Stomach (tissue), 9 donors: ENCODE measurements around the gene GPR148. TPM values are rescaled to one million over a fixed set of nuclear protein-coding genes. Genes with fewer than 3 reads are reported as not detected.

Source experiments
- DNase-seq, 2 donors: peaks; one replicate each; pipeline versions ENCODE4 v3.0.0 to v3.0.0-alpha.2; 2013 to 2019
- H3K27ac ChIP-seq, 5 donors: fragments of 200-600 bp in 4 of 5; sonication (generic) in 4 of 5; one replicate each; pipeline ENCODE4 v1.5.1; 2013 to 2019; ENCODE audit warnings: mild to moderate bottlenecking in 1 of 5, moderate library complexity in 1 of 5
- H3K27me3 ChIP-seq, 3 donors: fragments of 200-600 bp; sonication (generic); one replicate each; pipeline ENCODE4 v1.5.1; 2017 to 2019; ENCODE audit warnings: mixed run types in 1 of 3
- H3K36me3 ChIP-seq, 4 donors: fragments of 200-600 bp; sonication (generic); 1 replicate in 3 of 4; 2 replicates in 1 of 4; pipeline ENCODE4 v1.5.1; 2016 to 2019
- H3K4me1 ChIP-seq, 4 donors: fragments of 200-600 bp; sonication (generic); one replicate each; pipeline ENCODE4 v1.5.1; 2016 to 2019
- H3K4me3 ChIP-seq, 4 donors: fragments of 200-600 bp; sonication (generic) in 3 of 4; one replicate each; pipeline ENCODE4 v1.5.1; 2016 to 2019; ENCODE audit warnings: mild to moderate bottlenecking in 1 of 4
- H3K9me3 ChIP-seq, 4 donors: fragments of 200-600 bp; sonication (generic); one replicate each; pipeline ENCODE4 v1.5.1; 2016 to 2019
- EP300 ChIP-seq: sonication (generic); formaldehyde crosslinking; IDR thresholded peaks from one replicate; pipeline ENCODE4 v1.6.1; 2017; ENCODE audit warnings: antibody characterized with exemption
- POLR2A ChIP-seq, 4 donors: fragments of 450-650 bp; IDR thresholded peaks; one replicate each; pipeline ENCODE4 v1.6.1; 2016; ENCODE audit warnings: antibody characterized with exemption in 4 of 4, control low read depth in 2 of 4, mild to moderate bottlenecking in 1 of 4, moderate library complexity in 1 of 4
- POLR2AphosphoS5 ChIP-seq, 3 donors: sonication (generic); formaldehyde crosslinking; IDR thresholded peaks; one replicate each; pipeline ENCODE4 v1.6.1; 2016; ENCODE audit warnings: antibody characterized with exemption in 3 of 3
- WGBS, 5 donors: extraction: QIAGEN DNeasy Blood & Tissue Kit in 3 of 5; methylation state at CpG; one replicate each; pipeline versions ENCODE4 v1.1.5 to v1.1.7; 2013 to 2018; 5-methylcytosine and 5-hydroxymethylcytosine counted together
- intact Hi-C: fragments of 100-400 bp; cut with DNase I; formaldehyde crosslinking; loops from one replicate; pipeline ENCODE4 v1.15.1; 2023; ENCODE audit warnings: low total_unique reads
- polyA plus RNA-seq, 3 donors: library from polyadenylated mRNA; stranded (reverse); fragments of 200-250 nt; gene quantifications; one replicate each; pipeline ENCODE4 v1.2.3, GENCODE V29; 2013
- total RNA-seq, 5 donors: library from RNA; depleted of rRNA; stranded (reverse); fragments of >200 nt; gene quantifications; one replicate each; pipeline versions ENCODE4 v1.1.0 to v1.2.3, GENCODE V29; 2014 to 2016
- TF ChIP-seq, protein P1 (sequence below), 7 experiments: fragments of 450-650 bp in 4 of 7; fragments of 200-600 bp in 3 of 7; sonication (generic) in 3 of 7; IDR thresholded peaks; one replicate each; pipeline ENCODE4 v1.5.1; 2016 to 2019; ENCODE audit warnings: antibody characterized with exemption in 7 of 7, control low read depth in 2 of 7, mild to moderate bottlenecking in 1 of 7
- donor health status: healthy with polysubstance abuse.
- donor health status: Bipolar disorder and iron deficiency.
- donor health status: healthy.

The GPR148 gene
- total and polyA plus RNA-seq, 8 donors: 4.1 TPM; not detected in 7

DNA sequence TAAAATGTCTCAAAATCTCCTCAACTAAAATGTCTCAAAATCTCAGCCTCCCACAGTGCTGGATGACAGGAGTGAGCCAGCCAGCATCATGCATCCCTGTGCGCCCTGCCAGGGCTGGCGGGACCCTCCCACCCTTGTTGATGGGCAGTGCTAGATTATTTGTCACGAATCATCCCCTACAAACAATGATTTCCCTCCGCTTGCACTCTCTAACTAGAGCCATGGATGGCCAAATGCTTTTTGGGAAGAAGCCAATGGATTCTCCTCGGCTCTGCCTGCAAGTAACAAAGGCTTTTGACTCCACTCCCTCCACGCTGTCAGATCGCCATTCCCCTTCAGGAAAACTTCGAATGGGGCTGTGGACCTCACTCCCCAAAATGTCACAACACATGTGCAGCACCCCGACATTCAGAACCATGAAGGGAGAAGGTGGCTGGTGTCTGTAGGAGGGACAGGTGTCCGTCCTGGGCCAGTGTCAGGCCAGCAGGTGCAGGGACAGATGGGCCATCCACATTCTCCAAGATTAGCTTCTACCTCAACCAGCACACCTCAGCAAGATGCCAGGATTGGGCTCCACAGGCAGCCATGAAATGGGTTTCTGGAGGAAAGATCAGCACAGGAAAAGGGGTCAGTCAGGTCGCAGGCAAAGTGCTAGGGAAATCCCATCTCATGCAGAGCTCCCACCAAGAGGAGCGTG, 38.0 kb downstream of the GPR148 start:
- TF ChIP-seq EP300: no peak
- no peak for TF ChIP-seq POLR2AphosphoS5 (IDR thresholded peaks at IDR 0.05)
- TF ChIP-seq, protein P1, sequence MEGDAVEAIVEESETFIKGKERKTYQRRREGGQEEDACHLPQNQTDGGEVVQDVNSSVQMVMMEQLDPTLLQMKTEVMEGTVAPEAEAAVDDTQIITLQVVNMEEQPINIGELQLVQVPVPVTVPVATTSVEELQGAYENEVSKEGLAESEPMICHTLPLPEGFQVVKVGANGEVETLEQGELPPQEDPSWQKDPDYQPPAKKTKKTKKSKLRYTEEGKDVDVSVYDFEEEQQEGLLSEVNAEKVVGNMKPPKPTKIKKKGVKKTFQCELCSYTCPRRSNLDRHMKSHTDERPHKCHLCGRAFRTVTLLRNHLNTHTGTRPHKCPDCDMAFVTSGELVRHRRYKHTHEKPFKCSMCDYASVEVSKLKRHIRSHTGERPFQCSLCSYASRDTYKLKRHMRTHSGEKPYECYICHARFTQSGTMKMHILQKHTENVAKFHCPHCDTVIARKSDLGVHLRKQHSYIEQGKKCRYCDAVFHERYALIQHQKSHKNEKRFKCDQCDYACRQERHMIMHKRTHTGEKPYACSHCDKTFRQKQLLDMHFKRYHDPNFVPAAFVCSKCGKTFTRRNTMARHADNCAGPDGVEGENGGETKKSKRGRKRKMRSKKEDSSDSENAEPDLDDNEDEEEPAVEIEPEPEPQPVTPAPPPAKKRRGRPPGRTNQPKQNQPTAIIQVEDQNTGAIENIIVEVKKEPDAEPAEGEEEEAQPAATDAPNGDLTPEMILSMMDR (IDR thresholded peaks at IDR 0.05): no peak
- no peak for TF ChIP-seq POLR2A (IDR thresholded peaks at IDR 0.05)
- intact Hi-C loops: no loop called here
- DNase-seq: no peak
- WGBS, 5 donors: 69 to 81% (median 79%) methylated on average over 11 to 12 of the region's 12 CpGs
- Histone ChIP-seq H3K36me3 (no peaks in the 10 kb centered on the region), H3K4me3 (no peak overlapping the region), H3K9me3 (no peaks in the 10 kb centered on the region), H3K27me3 (peaks cover 0 to 49% (median 1%) of the 10 kb centered on the region in 3 donors), H3K27ac (no peak overlapping the region), H3K4me1 (no peaks in the 10 kb centered on the region)

DNA sequence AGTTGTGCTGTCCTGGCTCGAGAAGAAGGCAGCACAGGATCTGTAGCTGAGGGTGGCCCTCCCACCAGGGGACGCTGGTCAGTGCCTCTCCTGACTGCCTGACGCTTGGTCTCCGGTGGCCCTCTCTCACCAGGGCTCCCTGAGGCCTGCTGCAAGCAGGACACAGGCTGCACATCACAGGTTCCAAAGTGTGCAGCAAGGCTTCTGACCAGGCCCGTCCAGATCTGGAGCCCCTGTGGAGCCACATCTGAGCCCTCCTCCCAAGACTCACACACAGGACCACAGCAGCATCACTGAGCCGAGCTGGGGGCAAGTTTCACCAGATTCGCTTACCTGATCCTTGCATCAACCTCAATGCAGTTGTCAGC, 38.5 kb downstream of the GPR148 start:
- no peaks in the 10 kb centered on the region for H3K9me3 ChIP-seq
- H3K4me1 ChIP-seq: no peaks in the 10 kb centered on the region
- WGBS, 5 donors: 60 to 70% (median 67%) methylated on average over 6 to 7 of the region's 7 CpGs
- no peaks in the 10 kb centered on the region for H3K36me3 ChIP-seq
- intact Hi-C loops: no loop called here
- H3K4me3 ChIP-seq: no peak overlapping the region
- peaks cover 0 to 44% (median 0%) of the 10 kb centered on the region in 3 donors for H3K27me3 ChIP-seq
- no peak for DNase-seq
- TF ChIP-seq EP300 (no peak), POLR2A (IDR thresholded peaks at IDR 0.05) (no peak), POLR2AphosphoS5 (IDR thresholded peaks at IDR 0.05) (no peak)
- TF ChIP-seq, protein P1 (IDR thresholded peaks at IDR 0.05): no peak
- no peak overlapping the region for H3K27ac ChIP-seq

DNA sequence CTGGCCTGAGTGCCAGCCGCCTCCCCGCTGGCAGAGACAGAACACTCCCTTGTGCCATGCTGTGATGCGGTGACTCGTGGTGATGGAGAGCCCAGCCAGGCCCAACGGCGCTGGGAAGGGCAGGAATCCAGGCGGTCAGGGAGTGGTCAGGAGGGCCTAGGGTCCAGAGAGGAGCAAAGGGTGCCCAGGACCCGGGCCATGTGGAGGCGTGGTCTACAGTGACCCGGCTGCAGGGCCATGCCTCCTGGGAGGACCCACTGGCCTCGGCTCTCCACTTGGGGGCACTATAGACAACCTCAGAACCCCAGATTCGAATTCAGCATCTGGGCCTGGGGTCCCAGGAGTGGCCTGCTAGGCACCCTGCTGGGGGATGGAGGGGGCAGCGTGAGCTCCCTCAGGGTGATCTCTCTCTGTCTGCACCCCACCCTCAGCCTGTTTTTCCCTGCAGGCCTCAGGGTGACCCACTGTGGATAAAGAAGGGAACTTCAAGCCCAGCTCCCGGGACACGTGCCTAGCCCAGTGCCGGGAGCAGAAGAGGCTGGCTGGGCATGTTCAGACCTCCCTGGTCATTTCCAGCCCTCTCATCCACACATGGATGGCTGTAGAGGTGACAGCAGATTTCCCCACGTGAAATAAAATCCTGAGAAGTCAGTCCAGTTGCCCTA, 39.5 kb downstream of the GPR148 start:
- 74 to 89% (median 78%) methylated on average over 9 to 17 of the region's 17 CpGs for WGBS, 5 donors
- TF ChIP-seq EP300: no peak
- TF ChIP-seq POLR2AphosphoS5 (IDR thresholded peaks at IDR 0.05): no peak
- TF ChIP-seq, protein P1 (IDR thresholded peaks at IDR 0.05): no peak
- TF ChIP-seq POLR2A (IDR thresholded peaks at IDR 0.05): no peak
- DNase-seq: no peak
- Histone ChIP-seq H3K4me3 (no peak overlapping the region), H3K36me3 (no peaks in the 10 kb centered on the region), H3K27ac (no peak overlapping the region), H3K27me3 (peaks cover 0 to 35% (median 0%) of the 10 kb centered on the region in 3 donors), H3K4me1 (no peaks in the 10 kb centered on the region), H3K9me3 (no peaks in the 10 kb centered on the region)
- intact Hi-C loops: no loop called here

DNA sequence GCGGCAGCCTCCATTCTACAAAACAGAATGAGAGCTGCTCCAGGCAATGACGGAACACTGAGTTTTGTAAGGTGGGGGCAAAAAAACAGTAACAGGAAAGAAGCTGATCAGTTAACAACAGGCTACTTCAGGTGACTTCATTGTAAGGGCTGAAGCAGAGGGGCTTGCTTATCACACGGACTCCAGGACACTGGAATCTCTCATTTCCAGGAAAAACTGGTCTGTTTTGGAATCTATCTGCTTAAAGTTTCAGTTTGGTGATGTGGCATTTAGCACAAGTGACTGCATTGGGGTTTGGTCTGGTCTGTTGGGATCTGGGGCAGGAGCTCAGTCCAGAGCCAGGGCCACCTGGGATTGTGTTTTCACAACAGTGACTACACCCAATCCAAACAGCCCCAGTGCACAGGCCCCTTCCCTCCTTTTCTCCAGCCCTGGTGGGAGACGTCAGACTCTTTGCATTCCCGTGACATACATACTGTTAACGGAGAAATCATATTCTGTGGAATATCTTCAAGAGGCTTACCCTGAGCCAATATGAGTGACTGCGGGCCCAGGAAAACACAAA, 40.6 kb downstream of the GPR148 start:
- intact Hi-C loops: no loop called here
- no peak overlapping the region for H3K27ac ChIP-seq
- H3K4me3 ChIP-seq: no peak overlapping the region
- 62 to 68% (median 65%) methylated on average over 7 of the region's 7 CpGs for WGBS, 5 donors
- no peaks in the 10 kb centered on the region for H3K36me3 ChIP-seq
- no peaks in the 10 kb centered on the region for H3K4me1 ChIP-seq
- no peaks in the 10 kb centered on the region for H3K9me3 ChIP-seq
- peaks cover 0 to 33% (median 0%) of the 10 kb centered on the region in 3 donors for H3K27me3 ChIP-seq
- TF ChIP-seq POLR2A (IDR thresholded peaks at IDR 0.05) (no peak), EP300 (no peak), POLR2AphosphoS5 (IDR thresholded peaks at IDR 0.05) (no peak)
- TF ChIP-seq, protein P1 (IDR thresholded peaks at IDR 0.05): no peak
- no peak for DNase-seq
